B cell (primary cell): Measurements from ENCODE around the gene TTC4. TPM values are rescaled to one million over a fixed set of nuclear protein-coding genes. Genes with fewer than 3 reads are reported as not detected.

Experiments used
- ATAC-seq: fragments of 200-7000 bp; cut with Tn5 transposase; one replicate; pipeline ENCODE4 v1.10.0; 2021; ENCODE audit warnings: low read depth, mild to moderate bottlenecking, moderate number of reproducible peaks, moderate library complexity
- CTCF ChIA-PET: fragments of 350-600 bp; sonication (Branson Sonifier 250); formaldehyde crosslinking; loops from one replicate; lab custom pipeline; 2021; ENCODE audit warnings: antibody characterized with exemption, inconsistent platforms; lab: Charles Lee
- POLR2A ChIA-PET: fragments of 350-600 bp; sonication (Branson Sonifier 250); formaldehyde crosslinking; loops from one replicate; lab custom pipeline; 2021; ENCODE audit warnings: antibody characterized with exemption; lab: Charles Lee
- DNase-seq: peaks from one replicate; pipeline ENCODE4 v3.0.0; 2013
- H2AFZ ChIP-seq: 2 replicates; pipeline ENCODE4 v1.6.1; 2012; ENCODE audit warnings: mild to moderate bottlenecking, low read depth, low read length; ENCODE audit not compliant: insufficient read depth, poor library complexity, severe bottlenecking
- H3K27ac ChIP-seq, 2 donors: 1 replicate in 1 of 2; 2 replicates in 1 of 2; pipeline ENCODE4 v1.5.1; 2012 to 2013; ENCODE audit warnings: low read length in 2 of 2, mild to moderate bottlenecking in 2 of 2, moderate library complexity in 1 of 2
- H3K27me3 ChIP-seq, 4 experiments: fragments of 200-600 bp in 1 of 4; sonication (generic) in 1 of 4; replicated peaks in 1 of 4; 1 replicate in 2 of 4; 2 replicates in 2 of 4; pipeline versions ENCODE4 v1.6.1 to v1.7.0; 2013 to 2016; ENCODE audit warnings: low read length in 3 of 4, mild to moderate bottlenecking in 2 of 4, mixed read lengths in 1 of 4, moderate library complexity in 1 of 4; ENCODE audit not compliant: insufficient read depth in 4 of 4, control insufficient read depth in 3 of 4; ENCODE audit errors: control extremely low read depth in 1 of 4
- H3K36me3 ChIP-seq, 2 experiments: replicated peaks in 1 of 2; 1 replicate in 1 of 2; 2 replicates in 1 of 2; pipeline versions ENCODE4 v1.6.1 to v1.7.1; 2013; ENCODE audit warnings: low read length in 1 of 2; ENCODE audit not compliant: insufficient read depth in 2 of 2, control insufficient read depth in 1 of 2; ENCODE audit errors: control extremely low read depth in 1 of 2, extremely low read depth in 1 of 2
- H3K4me1 ChIP-seq, 2 donors: fragments of 200-600 bp in 1 of 2; sonication (generic) in 1 of 2; 1 replicate in 1 of 2; 2 replicates in 1 of 2; pipeline versions ENCODE4 v1.5.1 to v1.6.1; 2013 to 2017; ENCODE audit warnings: low read length in 2 of 2; ENCODE audit not compliant: control insufficient read depth in 2 of 2, insufficient read depth in 2 of 2
- H3K4me2 ChIP-seq: replicated peaks from 2 replicates; pipeline ENCODE3; 2012; ENCODE audit warnings: mild to moderate bottlenecking, low read depth, low read length; ENCODE audit not compliant: poor library complexity, severe bottlenecking
- H3K4me3 ChIP-seq, 5 experiments: fragments of 200-600 bp in 1 of 5; sonication (generic) in 1 of 5; 1 replicate in 3 of 5; 2 replicates in 2 of 5; pipeline versions ENCODE4 v1.5.1 to v1.7.0; 2011 to 2016; ENCODE audit warnings: low read length in 4 of 5, mild to moderate bottlenecking in 4 of 5, low read depth in 2 of 5, control low read depth in 1 of 5, moderate library complexity in 1 of 5; ENCODE audit not compliant: insufficient read depth in 1 of 5; ENCODE audit errors: control extremely low read depth in 1 of 5, extremely low read depth in 1 of 5
- H3K79me2 ChIP-seq: fragments of 200-600 bp; sonication (generic); one replicate; pipeline ENCODE4 v1.6.0; 2016; ENCODE audit warnings: low read length; ENCODE audit not compliant: control insufficient read depth, insufficient read depth
- H3K9ac ChIP-seq: fragments of 200-600 bp; sonication (generic); 2 replicates; pipeline ENCODE4 v1.6.1; 2017; ENCODE audit warnings: mild to moderate bottlenecking, low read length, moderate library complexity
- H3K9me3 ChIP-seq, 3 donors: one replicate each; pipeline versions ENCODE4 v1.6.1 to v1.7.1; 2013; ENCODE audit warnings: low read length in 2 of 3; ENCODE audit not compliant: control insufficient read depth in 2 of 3, insufficient read depth in 1 of 3; ENCODE audit errors: control extremely low read depth in 1 of 3
- H4K20me1 ChIP-seq: 2 replicates; pipeline ENCODE4 v1.6.0; 2012; ENCODE audit warnings: mild to moderate bottlenecking, low read length; ENCODE audit not compliant: insufficient read depth, control insufficient read depth, poor library complexity, severe bottlenecking
- H3K27ac Mint-ChIP-seq: one replicate; pipeline ENCODE4 v1.8.0; 2021; ENCODE audit warnings: mixed read lengths
- H3K27me3 Mint-ChIP-seq: one replicate; pipeline ENCODE4 v1.8.0; 2021; ENCODE audit warnings: mixed read lengths
- H3K4me1 Mint-ChIP-seq: one replicate; pipeline ENCODE4 v1.8.0; 2021; ENCODE audit warnings: mixed read lengths
- H3K4me3 Mint-ChIP-seq: one replicate; pipeline ENCODE4 v1.8.0; 2021; ENCODE audit warnings: mixed read lengths
- H3K9me3 Mint-ChIP-seq: one replicate; pipeline ENCODE4 v1.8.0; 2022; ENCODE audit warnings: mixed read lengths; ENCODE audit not compliant: insufficient read depth
- CTCF ChIP-seq: fragments of 200-600 bp; IDR thresholded peaks from one replicate; pipeline ENCODE4 v1.8.0; 2022; ENCODE audit warnings: antibody characterized with exemption, mild to moderate bottlenecking
- EZH2 ChIP-seq: IDR thresholded peaks from 2 replicates; pipeline ENCODE4 v1.6.1; 2012; ENCODE audit warnings: borderline replicate concordance, low read depth, mild to moderate bottlenecking, moderate library complexity, low read length; ENCODE audit not compliant: insufficient read depth, poor library complexity, severe bottlenecking
- WGBS: methylation state at CpG from one replicate; pipeline ENCODE4 v1.1.5; 2013; ENCODE audit warnings: missing lambda C conversion rate; ENCODE audit not compliant: insufficient coverage; 5-methylcytosine and 5-hydroxymethylcytosine counted together
- intact Hi-C: fragments of 100-400 bp; cut with micrococcal nuclease; formaldehyde crosslinking; loops from one replicate; pipeline ENCODE4 v1.10.0; 2022
- polyA plus RNA-seq: library from polyadenylated mRNA; depleted of rRNA; stranded (reverse); fragments of >200 nt; gene quantifications from 2 replicates; pipeline ENCODE4 v1.2.3, GENCODE V29; 2012
- total RNA-seq, 2 donors: library from RNA; stranded (reverse); fragments of 120-200 nt in 1 of 2; gene quantifications; 1 replicate in 1 of 2; 2 replicates in 1 of 2; pipeline versions ENCODE4 v1.2.3 to v1.2.4, GENCODE V29; 2013 to 2022

TTC4 gene
- total and polyA plus RNA-seq, 2 donors (not counting 1 experiment from before 2014, with no cell fraction given): 9.9 to 23.9 TPM

GRCh38 chr1:54701066-54701465 is 14.6 kb upstream of the TTC4 start:
- Mint-ChIP-seq H3K27me3 (peaks cover 40% of the 10 kb centered on the region), H3K4me3 (no peak overlapping the region), H3K27ac (no peak overlapping the region), H3K9me3 (no peaks in the 10 kb centered on the region), H3K4me1 (no peaks in the 10 kb centered on the region)
- peaks cover 0 to 4% (median 0%) of the 10 kb centered on the region in 4 experiments for H3K27me3 ChIP-seq
- no peak overlapping the region for H3K4me3 ChIP-seq
- TF ChIP-seq CTCF (no peak), EZH2 (no peak)
- no peak overlapping the region for H3K9ac ChIP-seq
- DNase-seq: no peak
- no peaks in the 10 kb centered on the region for H3K79me2 ChIP-seq
- H2AFZ ChIP-seq: no peak overlapping the region
- ChIA-PET POLR2A (no interaction called here), CTCF (no interaction called here)
- no peak overlapping the region for H3K27ac ChIP-seq
- no peak for ATAC-seq
- H4K20me1 ChIP-seq: no peaks in the 10 kb centered on the region
- WGBS: 91% methylated on average over 9 of the region's 9 CpGs
- no peaks in the 10 kb centered on the region for H3K4me1 ChIP-seq
- no peaks in the 10 kb centered on the region for H3K9me3 ChIP-seq
- intact Hi-C loops: no loop called here
- H3K4me2 ChIP-seq: no peak overlapping the region
- H3K36me3 ChIP-seq: no peaks in the 10 kb centered on the region

GRCh38 chr1:54701996-54702395 is 13.7 kb upstream of the TTC4 start:
- no peak for ATAC-seq
- Mint-ChIP-seq H3K4me1 (no peaks in the 10 kb centered on the region), H3K4me3 (no peak overlapping the region), H3K9me3 (no peaks in the 10 kb centered on the region), H3K27ac (no peak overlapping the region), H3K27me3 (peaks cover 35% of the 10 kb centered on the region)
- ChIA-PET POLR2A (no interaction called here), CTCF (no interaction called here)
- Histone ChIP-seq H2AFZ (no peak overlapping the region), H3K4me2 (no peak overlapping the region), H3K79me2 (no peaks in the 10 kb centered on the region), H3K4me3 (no peak overlapping the region), H3K27me3 (peaks cover 0 to 4% (median 0%) of the 10 kb centered on the region in 4 experiments), H3K27ac (no peak overlapping the region), H3K9ac (no peak overlapping the region), H3K36me3 (no peaks in the 10 kb centered on the region), H4K20me1 (no peaks in the 10 kb centered on the region), H3K4me1 (no peaks in the 10 kb centered on the region), H3K9me3 (no peaks in the 10 kb centered on the region)
- intact Hi-C loops: no loop called here
- no peak for DNase-seq
- TF ChIP-seq EZH2 (no peak), CTCF (no peak)
- 91% methylated on average over 9 of the region's 11 CpGs for WGBS
